ENCODE data around the gene IQCH. TPM values are rescaled to one million over a fixed set of nuclear protein-coding genes. Genes with fewer than 3 reads are reported as not detected.
A peak's percentile ranks its signal among the peaks of the same experiment; 100 is the strongest.

Gene IQCH
- total and polyA plus RNA-seq, 9 of the 15 experiments (the other 6 are each of a cell fraction or from before 2014, with no cell fraction given): 1.8 to 3.9 (median 2.7) TPM

DNA sequence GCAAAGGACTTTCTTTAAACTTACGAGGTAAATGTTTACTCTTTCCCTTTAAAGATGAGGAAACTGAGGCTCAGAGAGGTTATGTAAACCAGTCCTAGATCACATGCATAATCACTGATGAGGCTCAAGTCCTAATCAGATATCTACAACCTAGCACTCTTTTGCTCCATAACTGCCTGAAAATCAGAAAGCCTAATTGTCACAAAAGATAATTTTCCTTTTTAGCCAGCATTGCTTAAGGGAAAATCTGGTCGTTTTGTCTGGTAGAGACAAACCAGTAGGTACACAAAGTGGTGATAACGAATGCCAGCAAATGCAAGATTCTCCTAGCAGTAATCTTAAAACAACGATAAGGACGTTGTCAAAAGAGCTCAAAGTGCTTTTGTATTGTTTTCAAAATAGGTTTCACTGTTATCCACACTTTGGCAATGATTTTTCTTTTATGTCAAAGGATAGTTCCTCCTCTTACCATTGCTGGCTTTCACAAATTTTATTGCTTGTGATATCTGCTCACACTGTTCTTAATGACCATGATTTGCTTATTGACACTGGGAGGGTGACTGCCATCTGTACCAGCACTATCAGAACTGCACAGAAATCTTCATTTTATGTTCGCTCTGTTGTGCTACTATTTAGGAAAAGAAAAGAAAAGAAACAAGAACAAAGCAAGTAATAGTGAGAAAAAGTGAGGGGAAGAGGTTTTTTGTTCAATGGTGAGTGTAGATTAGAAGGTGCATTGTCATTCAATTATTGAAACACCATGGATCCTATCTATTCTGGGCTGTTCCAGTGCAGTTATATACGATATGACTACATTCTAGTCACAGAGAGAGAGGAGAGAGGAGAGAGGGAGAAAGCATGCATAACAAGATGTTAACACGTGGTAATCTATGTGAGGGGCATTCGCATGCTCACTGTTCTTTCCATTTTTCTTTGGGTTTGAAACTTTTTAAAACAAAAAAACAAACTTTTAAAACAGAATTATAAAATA is 13.7 kb downstream of the IQCH start (continued):
- TF ChIP-seq, protein P1, sequence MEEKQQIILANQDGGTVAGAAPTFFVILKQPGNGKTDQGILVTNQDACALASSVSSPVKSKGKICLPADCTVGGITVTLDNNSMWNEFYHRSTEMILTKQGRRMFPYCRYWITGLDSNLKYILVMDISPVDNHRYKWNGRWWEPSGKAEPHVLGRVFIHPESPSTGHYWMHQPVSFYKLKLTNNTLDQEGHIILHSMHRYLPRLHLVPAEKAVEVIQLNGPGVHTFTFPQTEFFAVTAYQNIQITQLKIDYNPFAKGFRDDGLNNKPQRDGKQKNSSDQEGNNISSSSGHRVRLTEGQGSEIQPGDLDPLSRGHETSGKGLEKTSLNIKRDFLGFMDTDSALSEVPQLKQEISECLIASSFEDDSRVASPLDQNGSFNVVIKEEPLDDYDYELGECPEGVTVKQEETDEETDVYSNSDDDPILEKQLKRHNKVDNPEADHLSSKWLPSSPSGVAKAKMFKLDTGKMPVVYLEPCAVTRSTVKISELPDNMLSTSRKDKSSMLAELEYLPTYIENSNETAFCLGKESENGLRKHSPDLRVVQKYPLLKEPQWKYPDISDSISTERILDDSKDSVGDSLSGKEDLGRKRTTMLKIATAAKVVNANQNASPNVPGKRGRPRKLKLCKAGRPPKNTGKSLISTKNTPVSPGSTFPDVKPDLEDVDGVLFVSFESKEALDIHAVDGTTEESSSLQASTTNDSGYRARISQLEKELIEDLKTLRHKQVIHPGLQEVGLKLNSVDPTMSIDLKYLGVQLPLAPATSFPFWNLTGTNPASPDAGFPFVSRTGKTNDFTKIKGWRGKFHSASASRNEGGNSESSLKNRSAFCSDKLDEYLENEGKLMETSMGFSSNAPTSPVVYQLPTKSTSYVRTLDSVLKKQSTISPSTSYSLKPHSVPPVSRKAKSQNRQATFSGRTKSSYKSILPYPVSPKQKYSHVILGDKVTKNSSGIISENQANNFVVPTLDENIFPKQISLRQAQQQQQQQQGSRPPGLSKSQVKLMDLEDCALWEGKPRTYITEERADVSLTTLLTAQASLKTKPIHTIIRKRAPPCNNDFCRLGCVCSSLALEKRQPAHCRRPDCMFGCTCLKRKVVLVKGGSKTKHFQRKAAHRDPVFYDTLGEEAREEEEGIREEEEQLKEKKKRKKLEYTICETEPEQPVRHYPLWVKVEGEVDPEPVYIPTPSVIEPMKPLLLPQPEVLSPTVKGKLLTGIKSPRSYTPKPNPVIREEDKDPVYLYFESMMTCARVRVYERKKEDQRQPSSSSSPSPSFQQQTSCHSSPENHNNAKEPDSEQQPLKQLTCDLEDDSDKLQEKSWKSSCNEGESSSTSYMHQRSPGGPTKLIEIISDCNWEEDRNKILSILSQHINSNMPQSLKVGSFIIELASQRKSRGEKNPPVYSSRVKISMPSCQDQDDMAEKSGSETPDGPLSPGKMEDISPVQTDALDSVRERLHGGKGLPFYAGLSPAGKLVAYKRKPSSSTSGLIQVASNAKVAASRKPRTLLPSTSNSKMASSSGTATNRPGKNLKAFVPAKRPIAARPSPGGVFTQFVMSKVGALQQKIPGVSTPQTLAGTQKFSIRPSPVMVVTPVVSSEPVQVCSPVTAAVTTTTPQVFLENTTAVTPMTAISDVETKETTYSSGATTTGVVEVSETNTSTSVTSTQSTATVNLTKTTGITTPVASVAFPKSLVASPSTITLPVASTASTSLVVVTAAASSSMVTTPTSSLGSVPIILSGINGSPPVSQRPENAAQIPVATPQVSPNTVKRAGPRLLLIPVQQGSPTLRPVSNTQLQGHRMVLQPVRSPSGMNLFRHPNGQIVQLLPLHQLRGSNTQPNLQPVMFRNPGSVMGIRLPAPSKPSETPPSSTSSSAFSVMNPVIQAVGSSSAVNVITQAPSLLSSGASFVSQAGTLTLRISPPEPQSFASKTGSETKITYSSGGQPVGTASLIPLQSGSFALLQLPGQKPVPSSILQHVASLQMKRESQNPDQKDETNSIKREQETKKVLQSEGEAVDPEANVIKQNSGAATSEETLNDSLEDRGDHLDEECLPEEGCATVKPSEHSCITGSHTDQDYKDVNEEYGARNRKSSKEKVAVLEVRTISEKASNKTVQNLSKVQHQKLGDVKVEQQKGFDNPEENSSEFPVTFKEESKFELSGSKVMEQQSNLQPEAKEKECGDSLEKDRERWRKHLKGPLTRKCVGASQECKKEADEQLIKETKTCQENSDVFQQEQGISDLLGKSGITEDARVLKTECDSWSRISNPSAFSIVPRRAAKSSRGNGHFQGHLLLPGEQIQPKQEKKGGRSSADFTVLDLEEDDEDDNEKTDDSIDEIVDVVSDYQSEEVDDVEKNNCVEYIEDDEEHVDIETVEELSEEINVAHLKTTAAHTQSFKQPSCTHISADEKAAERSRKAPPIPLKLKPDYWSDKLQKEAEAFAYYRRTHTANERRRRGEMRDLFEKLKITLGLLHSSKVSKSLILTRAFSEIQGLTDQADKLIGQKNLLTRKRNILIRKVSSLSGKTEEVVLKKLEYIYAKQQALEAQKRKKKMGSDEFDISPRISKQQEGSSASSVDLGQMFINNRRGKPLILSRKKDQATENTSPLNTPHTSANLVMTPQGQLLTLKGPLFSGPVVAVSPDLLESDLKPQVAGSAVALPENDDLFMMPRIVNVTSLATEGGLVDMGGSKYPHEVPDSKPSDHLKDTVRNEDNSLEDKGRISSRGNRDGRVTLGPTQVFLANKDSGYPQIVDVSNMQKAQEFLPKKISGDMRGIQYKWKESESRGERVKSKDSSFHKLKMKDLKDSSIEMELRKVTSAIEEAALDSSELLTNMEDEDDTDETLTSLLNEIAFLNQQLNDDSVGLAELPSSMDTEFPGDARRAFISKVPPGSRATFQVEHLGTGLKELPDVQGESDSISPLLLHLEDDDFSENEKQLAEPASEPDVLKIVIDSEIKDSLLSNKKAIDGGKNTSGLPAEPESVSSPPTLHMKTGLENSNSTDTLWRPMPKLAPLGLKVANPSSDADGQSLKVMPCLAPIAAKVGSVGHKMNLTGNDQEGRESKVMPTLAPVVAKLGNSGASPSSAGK (IDR thresholded peaks at IDR 0.05): peak; percentile 89

Data from K562 (cell line).